B cell (primary cell): ENCODE results near the gene KDM1B. TPM values are rescaled to one million over a fixed set of nuclear protein-coding genes. Genes with fewer than 3 reads are reported as not detected.

Source experiments
- ATAC-seq: fragments of 200-7000 bp; cut with Tn5 transposase; one replicate; pipeline ENCODE4 v1.10.0; 2021; ENCODE audit warnings: low read depth, mild to moderate bottlenecking, moderate number of reproducible peaks, moderate library complexity
- CTCF ChIA-PET: fragments of 350-600 bp; sonication (Branson Sonifier 250); formaldehyde crosslinking; loops from one replicate; lab custom pipeline; 2021; ENCODE audit warnings: antibody characterized with exemption, inconsistent platforms; lab: Charles Lee
- POLR2A ChIA-PET: fragments of 350-600 bp; sonication (Branson Sonifier 250); formaldehyde crosslinking; loops from one replicate; lab custom pipeline; 2021; ENCODE audit warnings: antibody characterized with exemption; lab: Charles Lee
- DNase-seq: peaks from one replicate; pipeline ENCODE4 v3.0.0; 2013
- H2AFZ ChIP-seq: 2 replicates; pipeline ENCODE4 v1.6.1; 2012; ENCODE audit warnings: mild to moderate bottlenecking, low read depth, low read length; ENCODE audit not compliant: insufficient read depth, poor library complexity, severe bottlenecking
- H3K27ac ChIP-seq, 2 donors: 1 replicate in 1 of 2; 2 replicates in 1 of 2; pipeline ENCODE4 v1.5.1; 2012 to 2013; ENCODE audit warnings: low read length in 2 of 2, mild to moderate bottlenecking in 2 of 2, moderate library complexity in 1 of 2
- H3K27me3 ChIP-seq, 4 experiments: fragments of 200-600 bp in 1 of 4; sonication (generic) in 1 of 4; replicated peaks in 1 of 4; 1 replicate in 2 of 4; 2 replicates in 2 of 4; pipeline versions ENCODE4 v1.6.1 to v1.7.0; 2013 to 2016; ENCODE audit warnings: low read length in 3 of 4, mild to moderate bottlenecking in 2 of 4, mixed read lengths in 1 of 4, moderate library complexity in 1 of 4; ENCODE audit not compliant: insufficient read depth in 4 of 4, control insufficient read depth in 3 of 4; ENCODE audit errors: control extremely low read depth in 1 of 4
- H3K36me3 ChIP-seq, 2 experiments: replicated peaks in 1 of 2; 1 replicate in 1 of 2; 2 replicates in 1 of 2; pipeline versions ENCODE4 v1.6.1 to v1.7.1; 2013; ENCODE audit warnings: low read length in 1 of 2; ENCODE audit not compliant: insufficient read depth in 2 of 2, control insufficient read depth in 1 of 2; ENCODE audit errors: control extremely low read depth in 1 of 2, extremely low read depth in 1 of 2
- H3K4me1 ChIP-seq, 2 donors: fragments of 200-600 bp in 1 of 2; sonication (generic) in 1 of 2; 1 replicate in 1 of 2; 2 replicates in 1 of 2; pipeline versions ENCODE4 v1.5.1 to v1.6.1; 2013 to 2017; ENCODE audit warnings: low read length in 2 of 2; ENCODE audit not compliant: control insufficient read depth in 2 of 2, insufficient read depth in 2 of 2
- H3K4me2 ChIP-seq: replicated peaks from 2 replicates; pipeline ENCODE3; 2012; ENCODE audit warnings: mild to moderate bottlenecking, low read depth, low read length; ENCODE audit not compliant: poor library complexity, severe bottlenecking
- H3K4me3 ChIP-seq, 5 experiments: fragments of 200-600 bp in 1 of 5; sonication (generic) in 1 of 5; 1 replicate in 3 of 5; 2 replicates in 2 of 5; pipeline versions ENCODE4 v1.5.1 to v1.7.0; 2011 to 2016; ENCODE audit warnings: low read length in 4 of 5, mild to moderate bottlenecking in 4 of 5, low read depth in 2 of 5, control low read depth in 1 of 5, moderate library complexity in 1 of 5; ENCODE audit not compliant: insufficient read depth in 1 of 5; ENCODE audit errors: control extremely low read depth in 1 of 5, extremely low read depth in 1 of 5
- H3K79me2 ChIP-seq: fragments of 200-600 bp; sonication (generic); one replicate; pipeline ENCODE4 v1.6.0; 2016; ENCODE audit warnings: low read length; ENCODE audit not compliant: control insufficient read depth, insufficient read depth
- H3K9ac ChIP-seq: fragments of 200-600 bp; sonication (generic); 2 replicates; pipeline ENCODE4 v1.6.1; 2017; ENCODE audit warnings: mild to moderate bottlenecking, low read length, moderate library complexity
- H3K9me3 ChIP-seq, 3 donors: one replicate each; pipeline versions ENCODE4 v1.6.1 to v1.7.1; 2013; ENCODE audit warnings: low read length in 2 of 3; ENCODE audit not compliant: control insufficient read depth in 2 of 3, insufficient read depth in 1 of 3; ENCODE audit errors: control extremely low read depth in 1 of 3
- H4K20me1 ChIP-seq: 2 replicates; pipeline ENCODE4 v1.6.0; 2012; ENCODE audit warnings: mild to moderate bottlenecking, low read length; ENCODE audit not compliant: insufficient read depth, control insufficient read depth, poor library complexity, severe bottlenecking
- H3K27ac Mint-ChIP-seq: one replicate; pipeline ENCODE4 v1.8.0; 2021; ENCODE audit warnings: mixed read lengths
- H3K27me3 Mint-ChIP-seq: one replicate; pipeline ENCODE4 v1.8.0; 2021; ENCODE audit warnings: mixed read lengths
- H3K4me1 Mint-ChIP-seq: one replicate; pipeline ENCODE4 v1.8.0; 2021; ENCODE audit warnings: mixed read lengths
- H3K4me3 Mint-ChIP-seq: one replicate; pipeline ENCODE4 v1.8.0; 2021; ENCODE audit warnings: mixed read lengths
- H3K9me3 Mint-ChIP-seq: one replicate; pipeline ENCODE4 v1.8.0; 2022; ENCODE audit warnings: mixed read lengths; ENCODE audit not compliant: insufficient read depth
- EZH2 ChIP-seq: IDR thresholded peaks from 2 replicates; pipeline ENCODE4 v1.6.1; 2012; ENCODE audit warnings: borderline replicate concordance, low read depth, mild to moderate bottlenecking, moderate library complexity, low read length; ENCODE audit not compliant: insufficient read depth, poor library complexity, severe bottlenecking
- WGBS: methylation state at CpG from one replicate; pipeline ENCODE4 v1.1.5; 2013; ENCODE audit warnings: missing lambda C conversion rate; ENCODE audit not compliant: insufficient coverage; 5-methylcytosine and 5-hydroxymethylcytosine counted together
- intact Hi-C: fragments of 100-400 bp; cut with micrococcal nuclease; formaldehyde crosslinking; loops from one replicate; pipeline ENCODE4 v1.10.0; 2022
- polyA plus RNA-seq: library from polyadenylated mRNA; depleted of rRNA; stranded (reverse); fragments of >200 nt; gene quantifications from 2 replicates; pipeline ENCODE4 v1.2.3, GENCODE V29; 2012
- total RNA-seq, 2 donors: library from RNA; stranded (reverse); fragments of 120-200 nt in 1 of 2; gene quantifications; 1 replicate in 1 of 2; 2 replicates in 1 of 2; pipeline versions ENCODE4 v1.2.3 to v1.2.4, GENCODE V29; 2013 to 2022
- TF ChIP-seq, protein P1 (sequence below): fragments of 200-600 bp; IDR thresholded peaks from one replicate; pipeline ENCODE4 v1.8.0; 2022; ENCODE audit warnings: antibody characterized with exemption, mild to moderate bottlenecking

Gene KDM1B
- total and polyA plus RNA-seq, 2 donors (not counting 1 experiment from before 2014, with no cell fraction given) = 10.9 to 16.0 TPM

DNA sequence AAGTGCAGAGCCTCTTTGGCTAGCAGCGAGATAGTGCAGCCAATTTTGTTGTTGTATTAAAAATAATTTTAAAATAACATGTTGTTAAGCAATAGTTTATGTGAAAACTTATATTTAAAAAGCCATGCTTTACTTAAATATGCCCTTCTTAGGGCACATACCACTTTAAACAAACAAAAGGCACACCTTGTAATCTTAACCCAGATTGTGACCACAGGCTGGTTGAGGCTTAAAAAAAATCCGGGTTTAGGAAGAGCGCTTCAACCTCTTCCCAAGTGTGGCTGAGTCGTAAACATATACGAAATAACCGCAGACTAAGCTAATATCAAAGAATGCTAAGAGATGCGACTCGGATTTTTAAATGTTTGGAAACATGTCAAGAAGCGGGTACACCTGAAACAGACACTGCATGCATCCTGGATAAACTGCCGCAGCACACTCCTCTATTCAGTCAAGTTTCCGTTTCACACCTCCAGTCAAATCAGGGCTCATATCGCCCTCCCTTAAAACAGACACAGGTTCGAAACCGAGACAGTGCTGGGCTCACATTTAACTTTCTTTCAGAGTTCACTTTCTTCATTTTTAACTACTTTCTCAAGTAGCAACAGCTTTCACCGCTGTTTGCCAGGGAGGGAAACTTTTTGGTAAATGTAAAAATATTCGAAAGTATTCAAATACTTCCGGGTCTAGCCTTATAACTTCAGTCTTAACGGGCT lies 107.6 kb downstream of the KDM1B start:
- ChIA-PET POLR2A (no interaction called here), CTCF (no interaction called here)
- peaks cover 77% of the 10 kb centered on the region for H3K79me2 ChIP-seq
- DNase-seq (peak; percentile 64), ATAC-seq (peak; percentile 12)
- peak overlapping the region; percentile 83 for H3K9ac ChIP-seq
- H3K27ac ChIP-seq = peak overlapping the region; percentile 62 to 85
- H3K4me1 ChIP-seq = peaks cover 42 to 44% of the 10 kb centered on the region in 2 donors
- 0% methylated on average over 8 of the region's 18 CpGs for WGBS
- intact Hi-C loops = loop anchor here (2.0 to 5.0 kb wide), 5 partner anchors 41 to 556 kb away; partner anchors contain the start of genes KIF13A, NUP153 and RNF144B
- peak overlapping the region; percentile 86 for H2AFZ ChIP-seq
- H3K36me3 ChIP-seq = peaks cover 0 to 1% of the 10 kb centered on the region in 2 experiments
- H3K27me3 ChIP-seq = peaks cover 0 to 3% (median 0%) of the 10 kb centered on the region in 4 experiments
- H3K9me3 ChIP-seq = peaks cover 0 to 11% (median 4%) of the 10 kb centered on the region in 3 donors
- peak overlapping the region; percentile 92 for H3K4me3 Mint-ChIP-seq
- TF ChIP-seq EZH2 = no peak
- TF ChIP-seq, protein P1, sequence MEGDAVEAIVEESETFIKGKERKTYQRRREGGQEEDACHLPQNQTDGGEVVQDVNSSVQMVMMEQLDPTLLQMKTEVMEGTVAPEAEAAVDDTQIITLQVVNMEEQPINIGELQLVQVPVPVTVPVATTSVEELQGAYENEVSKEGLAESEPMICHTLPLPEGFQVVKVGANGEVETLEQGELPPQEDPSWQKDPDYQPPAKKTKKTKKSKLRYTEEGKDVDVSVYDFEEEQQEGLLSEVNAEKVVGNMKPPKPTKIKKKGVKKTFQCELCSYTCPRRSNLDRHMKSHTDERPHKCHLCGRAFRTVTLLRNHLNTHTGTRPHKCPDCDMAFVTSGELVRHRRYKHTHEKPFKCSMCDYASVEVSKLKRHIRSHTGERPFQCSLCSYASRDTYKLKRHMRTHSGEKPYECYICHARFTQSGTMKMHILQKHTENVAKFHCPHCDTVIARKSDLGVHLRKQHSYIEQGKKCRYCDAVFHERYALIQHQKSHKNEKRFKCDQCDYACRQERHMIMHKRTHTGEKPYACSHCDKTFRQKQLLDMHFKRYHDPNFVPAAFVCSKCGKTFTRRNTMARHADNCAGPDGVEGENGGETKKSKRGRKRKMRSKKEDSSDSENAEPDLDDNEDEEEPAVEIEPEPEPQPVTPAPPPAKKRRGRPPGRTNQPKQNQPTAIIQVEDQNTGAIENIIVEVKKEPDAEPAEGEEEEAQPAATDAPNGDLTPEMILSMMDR = no peak
- no peaks in the 10 kb centered on the region for H3K27me3 Mint-ChIP-seq
- peak overlapping the region; percentile 94 for H3K27ac Mint-ChIP-seq
- peak overlapping the region; percentile 87 for H3K4me2 ChIP-seq
- H3K4me1 Mint-ChIP-seq = peaks cover 52% of the 10 kb centered on the region
- peaks cover 33% of the 10 kb centered on the region for H4K20me1 ChIP-seq
- H3K9me3 Mint-ChIP-seq = no peaks in the 10 kb centered on the region
- peak overlapping the region; percentile 68 to 89 (median 83) for H3K4me3 ChIP-seq
